HepG2 (cell line): ENCODE measurements around the gene FITM1. TPM values are rescaled to one million over a fixed set of nuclear protein-coding genes. Genes with fewer than 3 reads are reported as not detected.

ENCODE experiments used
- AHR ChIP-seq: IDR thresholded peaks from 2 replicates; pipeline ENCODE4 v1.6.1; 2018; ENCODE audit warnings: missing genetic modification reagents, missing compliant biosample characterization
- ARNT2 ChIP-seq: sonication (generic); formaldehyde crosslinking; IDR thresholded peaks from 2 replicates; pipeline ENCODE4 v1.8.0; 2022; ENCODE audit warnings: mild to moderate bottlenecking, low read depth, missing genetic modification reagents, moderate library complexity
- CEBPG ChIP-seq: IDR thresholded peaks from 2 replicates; pipeline ENCODE4 v1.6.1; 2016
- FIP1L1 ChIP-seq: fragments of 200-400 bp; formaldehyde crosslinking; IDR thresholded peaks from 2 replicates; pipeline ENCODE4 v1.6.1; 2018; ENCODE audit warnings: low read depth, mild to moderate bottlenecking, low read length, moderate library complexity, borderline replicate concordance; ENCODE audit not compliant: insufficient read depth
- FOXA3 ChIP-seq: IDR thresholded peaks from 2 replicates; pipeline ENCODE4 v1.6.1; 2016; ENCODE audit warnings: missing genetic modification reagents, missing compliant biosample characterization
- MIER3 ChIP-seq: IDR thresholded peaks from 2 replicates; pipeline ENCODE4 v1.6.1; 2016; ENCODE audit warnings: missing compliant biosample characterization, borderline replicate concordance
- PAF1 ChIP-seq: IDR thresholded peaks from 2 replicates; pipeline ENCODE4 v1.6.1; 2016; ENCODE audit warnings: missing genetic modification reagents, missing compliant biosample characterization
- PPARG ChIP-seq: conservative IDR thresholded peaks from 2 replicates; pipeline ENCODE4 v1.6.1; 2016; ENCODE audit warnings: missing biosample characterization, missing genetic modification reagents
- ZFX ChIP-seq: sonication (generic); formaldehyde crosslinking; IDR thresholded peaks from 2 replicates; pipeline ENCODE4 v1.4.0; 2020; ENCODE audit warnings: mild to moderate bottlenecking, low read depth, missing genetic modification reagents, moderate library complexity
- ZNF230 ChIP-seq: sonication (generic); formaldehyde crosslinking; IDR thresholded peaks from 2 replicates; pipeline ENCODE4 v1.4.0; 2020; ENCODE audit warnings: mild to moderate bottlenecking, missing genetic modification reagents
- ZNF333 ChIP-seq: sonication (generic); formaldehyde crosslinking; IDR thresholded peaks from 2 replicates; pipeline ENCODE4 v1.4.0; 2020; ENCODE audit warnings: mild to moderate bottlenecking, missing genetic modification reagents, borderline replicate concordance
- ZNF557 ChIP-seq: sonication (generic); formaldehyde crosslinking; IDR thresholded peaks from 2 replicates; pipeline ENCODE4 v1.4.0; 2020; ENCODE audit warnings: missing genetic modification reagents
- ZNF703 ChIP-seq: sonication (generic); formaldehyde crosslinking; IDR thresholded peaks from 2 replicates; pipeline ENCODE4 v1.5.1; 2020; ENCODE audit warnings: missing genetic modification reagents, mild to moderate bottlenecking, moderate library complexity, borderline replicate concordance
- ZSCAN21 ChIP-seq: sonication (generic); formaldehyde crosslinking; IDR thresholded peaks from 2 replicates; pipeline ENCODE4 v1.8.0; 2022; ENCODE audit warnings: mild to moderate bottlenecking, missing genetic modification reagents, moderate library complexity, borderline replicate concordance
- polyA plus RNA-seq, 8 experiments: library from polyadenylated mRNA; depleted of rRNA in 3 of 8; stranded (reverse) in 7 of 8; unstranded in 1 of 8; fragments of >200 nt; fragmentation: Illumina TruSeq in 4 of 8; extraction: Trizol in 4 of 8; gene quantifications; 2 replicates each; pipeline versions ENCODE4 v1.2.1 to v1.2.3, GENCODE V29; 2011 to 2016; ENCODE audit warnings: low read depth in 4 of 8, missing spikeins in 1 of 8, mixed read lengths in 1 of 8; ENCODE audit not compliant: insufficient read depth in 1 of 8
- total RNA-seq, 5 experiments: library from RNA; depleted of rRNA; stranded (reverse); fragments of >200 nt; fragmentation: Illumina TruSeq; extraction: Trizol; gene quantifications; 2 replicates each; pipeline ENCODE4 v1.2.3, GENCODE V29; 2016; ENCODE audit warnings: low read depth in 1 of 5
- TF ChIP-seq, protein P1 (sequence below), 2 experiments: sonication (generic) in 1 of 2; formaldehyde crosslinking in 1 of 2; IDR thresholded peaks; 2 replicates each; pipeline versions ENCODE4 v1.4.0 to v1.6.1; 2018 to 2020; ENCODE audit warnings: missing genetic modification reagents in 2 of 2, borderline replicate concordance in 1 of 2, low read depth in 1 of 2, mild to moderate bottlenecking in 1 of 2, missing biosample characterization in 1 of 2
- TF ChIP-seq, protein P2 (sequence below): sonication (generic); formaldehyde crosslinking; IDR thresholded peaks from 2 replicates; pipeline ENCODE4 v1.4.0; 2020; ENCODE audit warnings: mild to moderate bottlenecking, missing genetic modification reagents
- TF ChIP-seq, protein P3 (sequence below): sonication (generic); formaldehyde crosslinking; IDR thresholded peaks from 2 replicates; pipeline ENCODE4 v1.5.0; 2020; ENCODE audit warnings: missing genetic modification reagents, mild to moderate bottlenecking, borderline replicate concordance

FITM1 gene
- total and polyA plus RNA-seq, 2 of the 13 experiments (the other 11 are each of a cell fraction or from before 2014, with no cell fraction given), result 2.7 to 5.8 TPM

DNA sequence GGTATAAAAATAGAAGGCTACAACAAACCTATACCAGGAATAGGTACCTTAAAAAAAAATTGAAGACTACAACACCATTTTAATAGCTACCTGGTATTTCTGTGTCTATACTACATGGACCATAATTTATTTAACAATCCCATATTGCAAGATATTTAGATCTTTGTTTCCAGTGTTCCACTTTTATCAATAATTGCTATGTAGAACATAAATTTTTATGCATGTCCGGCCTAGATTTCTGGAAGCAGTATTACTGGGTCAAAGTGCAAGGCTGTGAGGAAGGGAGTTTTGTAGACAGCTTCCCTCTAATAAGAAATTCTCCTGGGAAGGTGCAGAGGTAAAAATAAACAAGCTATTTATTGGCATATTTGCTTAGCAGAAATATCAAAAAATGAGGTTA, 19.9 kb upstream of the FITM1 start (continued):
- TF ChIP-seq, protein P1, sequence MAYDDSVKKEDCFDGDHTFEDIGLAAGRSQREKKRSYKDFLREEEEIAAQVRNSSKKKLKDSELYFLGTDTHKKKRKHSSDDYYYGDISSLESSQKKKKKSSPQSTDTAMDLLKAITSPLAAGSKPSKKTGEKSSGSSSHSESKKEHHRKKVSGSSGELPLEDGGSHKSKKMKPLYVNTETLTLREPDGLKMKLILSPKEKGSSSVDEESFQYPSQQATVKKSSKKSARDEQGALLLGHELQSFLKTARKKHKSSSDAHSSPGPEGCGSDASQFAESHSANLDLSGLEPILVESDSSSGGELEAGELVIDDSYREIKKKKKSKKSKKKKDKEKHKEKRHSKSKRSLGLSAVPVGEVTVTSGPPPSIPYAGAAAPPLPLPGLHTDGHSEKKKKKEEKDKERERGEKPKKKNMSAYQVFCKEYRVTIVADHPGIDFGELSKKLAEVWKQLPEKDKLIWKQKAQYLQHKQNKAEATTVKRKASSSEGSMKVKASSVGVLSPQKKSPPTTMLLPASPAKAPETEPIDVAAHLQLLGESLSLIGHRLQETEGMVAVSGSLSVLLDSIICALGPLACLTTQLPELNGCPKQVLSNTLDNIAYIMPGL (CRISPR knock-in tag; IDR thresholded peaks at IDR 0.05; ENCODE audit: borderline replicate concordance in 1 of 2, low read depth in 1 of 2), result 0 out of 4 replicates have a peak, but pooled peaks of 1 of the 2 experiments have one; percentile 9
- TF ChIP-seq, protein P2, sequence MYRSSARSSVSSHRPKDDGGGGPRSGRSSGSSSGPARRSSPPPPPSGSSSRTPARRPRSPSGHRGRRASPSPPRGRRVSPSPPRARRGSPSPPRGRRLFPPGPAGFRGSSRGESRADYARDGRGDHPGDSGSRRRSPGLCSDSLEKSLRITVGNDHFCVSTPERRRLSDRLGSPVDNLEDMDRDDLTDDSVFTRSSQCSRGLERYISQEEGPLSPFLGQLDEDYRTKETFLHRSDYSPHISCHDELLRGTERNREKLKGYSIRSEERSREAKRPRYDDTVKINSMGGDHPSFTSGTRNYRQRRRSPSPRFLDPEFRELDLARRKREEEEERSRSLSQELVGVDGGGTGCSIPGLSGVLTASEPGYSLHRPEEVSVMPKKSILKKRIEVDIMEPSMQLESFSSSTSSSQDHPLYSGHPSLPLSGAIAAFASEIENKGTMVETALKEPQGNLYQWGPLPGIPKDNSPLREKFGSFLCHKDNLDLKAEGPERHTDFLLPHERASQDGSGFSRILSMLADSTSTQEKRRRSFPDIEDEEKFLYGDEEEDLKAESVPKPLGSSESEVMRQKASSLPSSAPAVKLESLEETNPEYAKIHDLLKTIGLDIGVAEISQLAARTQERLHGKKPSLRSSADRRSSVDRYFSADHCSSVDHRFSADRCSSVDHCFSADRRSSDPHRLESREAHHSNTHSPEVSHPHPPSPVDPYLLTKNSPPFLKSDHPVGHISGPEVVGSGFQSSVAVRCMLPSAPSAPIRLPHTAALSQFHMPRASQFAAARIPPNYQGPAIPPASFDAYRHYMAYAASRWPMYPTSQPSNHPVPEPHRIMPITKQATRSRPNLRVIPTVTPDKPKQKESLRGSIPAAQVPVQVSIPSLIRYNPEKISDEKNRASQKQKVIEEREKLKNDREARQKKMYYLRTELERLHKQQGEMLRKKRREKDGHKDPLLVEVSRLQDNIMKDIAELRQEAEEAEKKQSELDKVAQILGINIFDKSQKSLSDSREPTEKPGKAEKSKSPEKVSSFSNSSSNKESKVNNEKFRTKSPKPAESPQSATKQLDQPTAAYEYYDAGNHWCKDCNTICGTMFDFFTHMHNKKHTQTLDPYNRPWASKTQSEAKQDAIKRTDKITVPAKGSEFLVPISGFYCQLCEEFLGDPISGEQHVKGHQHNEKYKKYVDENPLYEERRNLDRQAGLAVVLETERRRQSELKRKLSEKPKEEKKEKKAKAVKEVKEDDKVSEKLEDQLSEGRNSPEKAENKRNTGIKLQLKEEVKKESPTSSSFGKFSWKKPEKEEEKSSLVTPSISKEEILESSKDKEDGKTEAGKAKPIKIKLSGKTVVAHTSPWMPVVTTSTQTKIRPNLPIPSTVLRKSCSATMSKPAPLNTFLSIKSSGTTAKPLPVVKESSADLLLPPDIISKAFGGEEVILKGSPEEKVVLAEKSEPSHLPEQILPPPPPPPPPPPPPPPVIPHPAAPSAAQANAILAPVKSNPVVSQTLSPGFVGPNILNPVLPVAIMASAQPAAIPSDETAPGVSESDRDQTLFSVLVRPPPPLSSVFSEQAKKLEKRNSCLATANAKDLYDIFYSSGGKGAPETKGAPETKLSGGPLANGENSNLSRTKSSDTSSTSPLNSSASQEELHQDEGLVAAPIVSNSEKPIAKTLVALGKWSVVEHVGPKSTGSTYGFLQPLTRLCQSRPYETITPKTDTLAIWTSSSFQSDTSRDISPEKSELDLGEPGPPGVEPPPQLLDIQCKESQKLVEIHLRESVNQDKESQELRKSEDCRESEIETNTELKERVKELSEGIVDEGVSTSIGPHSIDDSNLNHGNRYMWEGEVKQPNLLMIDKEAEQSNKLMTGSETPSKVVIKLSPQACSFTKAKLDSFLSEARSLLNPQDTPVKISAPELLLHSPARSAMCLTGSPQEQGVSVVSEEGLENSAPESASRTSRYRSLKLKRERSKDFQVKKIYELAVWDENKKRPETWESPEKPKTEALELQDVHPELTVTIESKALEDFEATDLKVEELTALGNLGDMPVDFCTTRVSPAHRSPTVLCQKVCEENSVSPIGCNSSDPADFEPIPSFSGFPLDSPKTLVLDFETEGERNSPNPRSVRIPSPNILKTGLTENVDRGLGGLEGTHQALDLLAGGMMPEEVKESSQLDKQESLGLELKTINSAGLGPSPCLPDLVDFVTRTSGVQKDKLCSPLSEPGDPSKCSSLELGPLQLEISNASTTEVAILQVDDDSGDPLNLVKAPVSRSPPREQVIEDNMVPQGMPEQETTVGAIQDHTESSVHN, result no peak
- TF ChIP-seq PPARG (CRISPR knock-in tag) (peak; percentile 44), ZNF703 (CRISPR knock-in tag) (no peak), CEBPG (no peak), FIP1L1 (no peak), ZFX (no peak; the same call in 1 of the 2 replicates), ZSCAN21 (no peak), ZNF333 (CRISPR knock-in tag) (no peak), PAF1 (CRISPR knock-in tag) (no peak), ZNF557 (CRISPR knock-in tag) (no peak), AHR (CRISPR knock-in tag) (no peak), ZNF230 (CRISPR knock-in tag) (no peak), MIER3 (CRISPR knock-in tag) (no peak), ARNT2 (CRISPR knock-in tag) (0 out of 2 replicates have a peak, but pooled peaks have one; percentile 41), FOXA3 (CRISPR knock-in tag) (peak; percentile 30; the same call in 1 of the 2 replicates)
- TF ChIP-seq, protein P3, sequence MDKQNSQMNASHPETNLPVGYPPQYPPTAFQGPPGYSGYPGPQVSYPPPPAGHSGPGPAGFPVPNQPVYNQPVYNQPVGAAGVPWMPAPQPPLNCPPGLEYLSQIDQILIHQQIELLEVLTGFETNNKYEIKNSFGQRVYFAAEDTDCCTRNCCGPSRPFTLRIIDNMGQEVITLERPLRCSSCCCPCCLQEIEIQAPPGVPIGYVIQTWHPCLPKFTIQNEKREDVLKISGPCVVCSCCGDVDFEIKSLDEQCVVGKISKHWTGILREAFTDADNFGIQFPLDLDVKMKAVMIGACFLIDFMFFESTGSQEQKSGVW, result no peak
